WI38 (cell line): ENCODE measurements around the gene DNAH6.
A peak's percentile ranks its signal among the peaks of the same experiment; 100 is the strongest.

ENCODE experiments used
- H3K4me3 ChIP-seq: 2 replicates; pipeline ENCODE4 v1.5.1; 2011; ENCODE audit warnings: low read depth, mild to moderate bottlenecking, control low read depth, low read length
- CTCF ChIP-seq: IDR thresholded peaks from 2 replicates; pipeline ENCODE4 v1.5.1; 2012; ENCODE audit warnings: low read depth, mild to moderate bottlenecking, control low read depth, low read length

The DNAH6 gene

GRCh38 chr2:84725717-84726116 lies 209.4 kb downstream of the DNAH6 start:
- no peak overlapping the region for H3K4me3 ChIP-seq
- TF ChIP-seq CTCF, result no peak

- no peak overlapping the region for H3K4me3 ChIP-seq
- TF ChIP-seq CTCF, result no peak
These were observed 211.0 kb downstream of the DNAH6 start for GRCh38 chr2:84727315-84727714.

GRCh38 chr2:84729224-84729623 lies 212.9 kb downstream of the DNAH6 start:
- H3K4me3 ChIP-seq, result no peak overlapping the region

GRCh38 chr2:84731185-84731584 lies 214.9 kb downstream of the DNAH6 start:
- H3K4me3 ChIP-seq, result no peak overlapping the region
- TF ChIP-seq CTCF, result no peak

More at GRCh38 chr2:84729224-84729623, 212.9 kb downstream of the DNAH6 start:
- no peak for TF ChIP-seq CTCF

- TF ChIP-seq CTCF, result no peak
- H3K4me3 ChIP-seq, result no peak overlapping the region
These were observed 216.8 kb downstream of the DNAH6 start for GRCh38 chr2:84732897-84733778.

- TF ChIP-seq CTCF, result no peak
- H3K4me3 ChIP-seq, result no peak overlapping the region
These were observed 219.1 kb downstream of the DNAH6 start for GRCh38 chr2:84735389-84735788.

- no peak overlapping the region for H3K4me3 ChIP-seq
- peak; percentile 32; the same call in 1 of the 2 replicates for TF ChIP-seq CTCF
These were observed 225.0 kb downstream of the DNAH6 start for GRCh38 chr2:84741182-84741822.
